GM12878 (cell line): ENCODE measurements around the gene CCM2.

Experiments used
- BMI1 ChIP-seq: fragments of 450-650 bp; IDR thresholded peaks from 2 replicates; pipeline ENCODE4 v1.6.1; 2016; ENCODE audit warnings: mild to moderate bottlenecking, moderate library complexity, borderline replicate concordance
- NRF1 ChIP-seq: conservative IDR thresholded peaks from 2 replicates; pipeline ENCODE4 v1.6.1; 2011; ENCODE audit warnings: mild to moderate bottlenecking, low read depth, low read length, improper control_type of control experiment
- RFX5 ChIP-seq: IDR thresholded peaks from 2 replicates; pipeline ENCODE4 v1.6.1; 2011; ENCODE audit warnings: low read depth, low read length, improper control_type of control experiment
- SIN3A ChIP-seq: IDR thresholded peaks from 2 replicates; pipeline ENCODE4 v1.6.1; 2012; ENCODE audit warnings: low read depth, low read length, improper control_type of control experiment
- TF ChIP-seq, protein P1 (sequence below): IDR thresholded peaks from 2 replicates; pipeline ENCODE4 v1.6.1; 2012; ENCODE audit warnings: low read depth, low read length, improper control_type of control experiment

DNA sequence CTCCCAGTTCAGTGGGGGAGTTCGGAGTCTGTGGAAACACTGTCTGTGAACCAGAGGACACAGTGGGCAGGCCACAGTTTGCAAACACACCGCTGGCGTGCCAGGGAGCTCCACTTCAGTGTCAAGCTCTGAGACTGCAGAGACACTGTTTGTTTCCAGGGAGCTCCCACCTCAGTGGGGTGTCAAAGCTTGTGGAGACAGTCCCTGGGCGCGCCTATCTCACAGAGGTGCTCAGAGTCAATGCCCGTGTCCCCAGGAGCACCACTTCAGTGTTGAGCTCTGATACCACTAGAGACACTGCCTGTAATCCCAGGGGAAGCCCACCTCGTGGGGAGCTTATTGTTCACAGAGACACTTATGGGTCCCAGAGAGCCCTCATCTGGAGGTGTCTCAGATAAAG is 25.5 kb upstream of the CCM2 start:
- TF ChIP-seq SIN3A (no peak), RFX5 (no peak), NRF1 (no peak), BMI1 (no peak)
- TF ChIP-seq, protein P1, sequence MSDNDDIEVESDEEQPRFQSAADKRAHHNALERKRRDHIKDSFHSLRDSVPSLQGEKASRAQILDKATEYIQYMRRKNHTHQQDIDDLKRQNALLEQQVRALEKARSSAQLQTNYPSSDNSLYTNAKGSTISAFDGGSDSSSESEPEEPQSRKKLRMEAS = no peak
